ENCODE measurements around the gene CORIN.

DNA sequence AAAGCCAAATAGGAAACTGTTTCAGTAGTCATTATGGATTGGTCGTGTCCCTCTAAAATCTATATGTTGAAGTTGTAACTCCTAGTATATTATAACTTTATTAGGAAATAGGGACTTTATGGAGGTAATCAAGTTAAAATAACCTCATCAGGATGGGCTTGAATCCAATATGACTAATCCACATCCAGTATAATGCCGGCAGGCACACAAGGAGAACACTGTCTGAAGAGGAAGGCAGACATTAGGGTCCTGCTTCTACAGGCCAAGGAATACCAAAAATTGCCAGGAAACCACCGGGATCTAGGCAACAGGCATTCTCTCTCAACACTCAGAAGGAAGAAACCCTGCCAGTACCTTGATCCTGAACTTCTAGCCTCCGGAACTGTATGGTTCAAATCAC lies 222.5 kb downstream of the CORIN start:
- TF ChIP-seq ZFX (IDR thresholded peaks at IDR 0.05) (no peak), RAD21 (IDR thresholded peaks at IDR 0.05; ENCODE audit: low read depth) (no peak), POLR2AphosphoS5 (IDR thresholded peaks at IDR 0.05; ENCODE audit: low read depth, low read length) (no peak), EZH2phosphoT487 (IDR thresholded peaks at IDR 0.05; ENCODE audit: borderline replicate concordance) (no peak), EGR1 (IDR thresholded peaks at IDR 0.05; ENCODE audit: low read depth) (no peak), EZH2 (IDR thresholded peaks at IDR 0.05) (no peak), POLR2A (IDR thresholded peaks at IDR 0.05; ENCODE audit: borderline replicate concordance, extremely low read depth, insufficient read depth, insufficient read length) (no peak)
- TF ChIP-seq, protein P1, sequence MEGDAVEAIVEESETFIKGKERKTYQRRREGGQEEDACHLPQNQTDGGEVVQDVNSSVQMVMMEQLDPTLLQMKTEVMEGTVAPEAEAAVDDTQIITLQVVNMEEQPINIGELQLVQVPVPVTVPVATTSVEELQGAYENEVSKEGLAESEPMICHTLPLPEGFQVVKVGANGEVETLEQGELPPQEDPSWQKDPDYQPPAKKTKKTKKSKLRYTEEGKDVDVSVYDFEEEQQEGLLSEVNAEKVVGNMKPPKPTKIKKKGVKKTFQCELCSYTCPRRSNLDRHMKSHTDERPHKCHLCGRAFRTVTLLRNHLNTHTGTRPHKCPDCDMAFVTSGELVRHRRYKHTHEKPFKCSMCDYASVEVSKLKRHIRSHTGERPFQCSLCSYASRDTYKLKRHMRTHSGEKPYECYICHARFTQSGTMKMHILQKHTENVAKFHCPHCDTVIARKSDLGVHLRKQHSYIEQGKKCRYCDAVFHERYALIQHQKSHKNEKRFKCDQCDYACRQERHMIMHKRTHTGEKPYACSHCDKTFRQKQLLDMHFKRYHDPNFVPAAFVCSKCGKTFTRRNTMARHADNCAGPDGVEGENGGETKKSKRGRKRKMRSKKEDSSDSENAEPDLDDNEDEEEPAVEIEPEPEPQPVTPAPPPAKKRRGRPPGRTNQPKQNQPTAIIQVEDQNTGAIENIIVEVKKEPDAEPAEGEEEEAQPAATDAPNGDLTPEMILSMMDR (IDR thresholded peaks at IDR 0.05 in 2 of 3, conservative IDR thresholded peaks at IDR 0.05 in 1 of 3; ENCODE audit: borderline replicate concordance in 1 of 3, insufficient read depth in 1 of 3, low read depth in 2 of 3, low read length in 2 of 3) = no peak
- TF ChIP-seq, protein P2, sequence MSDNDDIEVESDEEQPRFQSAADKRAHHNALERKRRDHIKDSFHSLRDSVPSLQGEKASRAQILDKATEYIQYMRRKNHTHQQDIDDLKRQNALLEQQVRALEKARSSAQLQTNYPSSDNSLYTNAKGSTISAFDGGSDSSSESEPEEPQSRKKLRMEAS (IDR thresholded peaks at IDR 0.05) = no peak
- TF ChIP-seq, protein P3, sequence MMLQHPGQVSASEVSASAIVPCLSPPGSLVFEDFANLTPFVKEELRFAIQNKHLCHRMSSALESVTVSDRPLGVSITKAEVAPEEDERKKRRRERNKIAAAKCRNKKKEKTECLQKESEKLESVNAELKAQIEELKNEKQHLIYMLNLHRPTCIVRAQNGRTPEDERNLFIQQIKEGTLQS (IDR thresholded peaks at IDR 0.05) = no peak

All from HCT116 (cell line).